HFFc6 (cell line): Measurements from ENCODE around the gene HMCN1. TPM values are rescaled to one million over a fixed set of nuclear protein-coding genes. Genes with fewer than 3 reads are reported as not detected.
A peak's percentile ranks its signal among the peaks of the same experiment; 100 is the strongest.

Source experiments
- DNase-seq: peaks from one replicate; pipeline ENCODE4 v3.0.0-alpha.2; 2018
- H3K27ac Mint-ChIP-seq: 2 replicates; pipeline ENCODE4 v1.8.0; 2020; ENCODE audit warnings: mild to moderate bottlenecking, mixed read lengths
- H3K27me3 Mint-ChIP-seq: 2 replicates; pipeline ENCODE4 v1.8.0; 2021; ENCODE audit warnings: mild to moderate bottlenecking, moderate library complexity, mixed read lengths; ENCODE audit not compliant: insufficient read depth
- H3K36me3 Mint-ChIP-seq: 2 replicates; pipeline ENCODE4 v1.8.0; 2021; ENCODE audit warnings: low read depth, mixed read lengths
- H3K4me1 Mint-ChIP-seq: 2 replicates; pipeline ENCODE4 v1.8.0; 2020; ENCODE audit warnings: low read depth, mixed read lengths
- H3K4me3 Mint-ChIP-seq: 2 replicates; pipeline ENCODE4 v1.8.0; 2020; ENCODE audit warnings: mild to moderate bottlenecking, moderate library complexity, mixed read lengths
- H3K9me3 Mint-ChIP-seq: 2 replicates; pipeline ENCODE4 v1.8.0; 2020; ENCODE audit warnings: mild to moderate bottlenecking, mixed read lengths
- CTCF ChIP-seq: fragments of 200-600 bp; sonication (generic); IDR thresholded peaks from 2 replicates; pipeline ENCODE4 v1.5.0; 2021; ENCODE audit warnings: antibody characterized with exemption, mild to moderate bottlenecking
- total RNA-seq, 6 experiments: library from RNA; stranded (reverse); fragmentation: NEBNext Ultra II Directional; extraction: Animal tissue kit (Norgen Biotek cat#: 25700); gene quantifications; 2 replicates in 1 of 6; 3 replicates in 5 of 6; pipeline ENCODE4 v1.2.3, GENCODE V29; 2021

Gene HMCN1
- total RNA-seq, 6 experiments from 2014 or later: 1.2 to 1.8 (median 1.5) TPM

DNA sequence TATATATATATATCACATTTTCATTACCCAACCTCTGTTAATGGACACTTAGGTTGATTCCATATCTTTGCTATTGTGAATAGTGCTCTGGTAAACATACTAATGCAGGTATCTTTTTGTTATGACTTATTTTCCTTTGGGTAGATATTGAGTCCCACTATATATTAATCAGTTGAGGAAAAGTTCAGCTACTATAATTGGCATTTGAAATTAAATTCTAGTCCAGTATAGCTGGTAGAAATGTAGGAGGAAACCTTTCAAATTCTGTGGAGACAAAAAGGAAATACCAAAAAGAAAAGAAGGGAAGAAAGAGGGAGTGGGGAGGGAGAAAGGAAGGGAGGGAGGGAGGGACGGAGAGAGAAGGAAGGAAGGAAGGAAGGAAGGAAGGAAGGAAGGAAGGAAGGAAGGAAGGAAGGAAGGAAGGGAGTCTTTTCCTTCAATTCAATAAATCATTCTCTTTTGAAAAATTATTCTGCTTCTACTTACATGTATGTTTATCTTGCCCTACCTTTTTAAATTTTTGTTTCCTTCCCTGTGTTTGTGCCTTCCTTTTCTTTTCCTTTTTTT lies 329.0 kb downstream of the HMCN1 start:
- Mint-ChIP-seq H3K4me3 (no peak overlapping the region), H3K36me3 (no peaks in the 10 kb centered on the region), H3K4me1 (no peaks in the 10 kb centered on the region), H3K27ac (no peak overlapping the region), H3K27me3 (no peaks in the 10 kb centered on the region), H3K9me3 (no peaks in the 10 kb centered on the region)
- no peak for DNase-seq
- no peak for TF ChIP-seq CTCF

- Mint-ChIP-seq H3K27me3 (no peaks in the 10 kb centered on the region), H3K4me1 (no peaks in the 10 kb centered on the region), H3K4me3 (no peak overlapping the region), H3K9me3 (no peaks in the 10 kb centered on the region), H3K27ac (no peak overlapping the region), H3K36me3 (no peaks in the 10 kb centered on the region)
- DNase-seq: no peak
- no peak for TF ChIP-seq CTCF
Measured at GRCh38 chr1:186066411-186066810, 332.2 kb downstream of the HMCN1 start.

GRCh38 chr1:186073697-186074096 lies 339.5 kb downstream of the HMCN1 start:
- no peak for TF ChIP-seq CTCF
- no peak for DNase-seq
- Mint-ChIP-seq H3K4me3 (no peak overlapping the region), H3K27me3 (no peaks in the 10 kb centered on the region), H3K27ac (no peak overlapping the region), H3K4me1 (peaks cover 12% of the 10 kb centered on the region), H3K36me3 (no peaks in the 10 kb centered on the region), H3K9me3 (no peaks in the 10 kb centered on the region)

- Mint-ChIP-seq H3K27me3 (no peaks in the 10 kb centered on the region), H3K4me1 (peaks cover 19% of the 10 kb centered on the region), H3K27ac (no peak overlapping the region), H3K9me3 (no peaks in the 10 kb centered on the region), H3K36me3 (no peaks in the 10 kb centered on the region), H3K4me3 (no peak overlapping the region)
- no peak for TF ChIP-seq CTCF
- DNase-seq: no peak
Measured at GRCh38 chr1:186076006-186076405, 341.8 kb downstream of the HMCN1 start.

DNA sequence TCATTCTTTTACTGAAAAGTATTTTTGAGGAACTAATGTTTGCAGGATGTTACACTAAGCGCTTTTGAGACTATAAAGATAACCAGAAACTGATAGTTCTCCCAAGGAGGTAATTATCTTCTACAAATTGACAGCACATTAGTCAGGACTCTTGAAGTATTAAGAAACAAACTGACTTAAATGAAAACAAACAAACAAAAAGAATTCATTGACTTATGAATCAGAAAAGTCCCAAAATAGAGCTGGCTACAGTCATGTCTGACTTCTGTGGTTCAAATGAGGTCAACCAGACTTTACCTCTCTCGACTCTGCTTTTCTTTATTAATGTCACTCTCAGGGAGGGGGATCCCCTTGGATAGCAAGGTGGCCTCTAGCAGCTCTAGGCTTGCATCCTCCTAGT lies 344.1 kb downstream of the HMCN1 start:
- Mint-ChIP-seq H3K36me3 (no peaks in the 10 kb centered on the region), H3K4me1 (peaks cover 19% of the 10 kb centered on the region), H3K4me3 (no peak overlapping the region), H3K27me3 (no peaks in the 10 kb centered on the region), H3K9me3 (no peaks in the 10 kb centered on the region), H3K27ac (peak overlapping the region; percentile 37)
- no peak for TF ChIP-seq CTCF
- DNase-seq: peak; percentile 28
